SKM-1 treated with dmso at 0.1 percent for 144 hours (cell line): ENCODE results near the gene TMEM128.
A peak's percentile ranks its signal among the peaks of the same experiment; 100 is the strongest.
"Not testable (repeated sequence)": the region's sequence is repeated elsewhere in the genome, so short reads cannot be mapped to it uniquely, and the experiment has no call there.

Experiments used
- DNase-seq: peaks from one replicate; lab custom pipeline; 2025; ENCODE audit not compliant: unreplicated experiment; lab: John Stamatoyannopoulos, UW

The TMEM128 gene

DNA sequence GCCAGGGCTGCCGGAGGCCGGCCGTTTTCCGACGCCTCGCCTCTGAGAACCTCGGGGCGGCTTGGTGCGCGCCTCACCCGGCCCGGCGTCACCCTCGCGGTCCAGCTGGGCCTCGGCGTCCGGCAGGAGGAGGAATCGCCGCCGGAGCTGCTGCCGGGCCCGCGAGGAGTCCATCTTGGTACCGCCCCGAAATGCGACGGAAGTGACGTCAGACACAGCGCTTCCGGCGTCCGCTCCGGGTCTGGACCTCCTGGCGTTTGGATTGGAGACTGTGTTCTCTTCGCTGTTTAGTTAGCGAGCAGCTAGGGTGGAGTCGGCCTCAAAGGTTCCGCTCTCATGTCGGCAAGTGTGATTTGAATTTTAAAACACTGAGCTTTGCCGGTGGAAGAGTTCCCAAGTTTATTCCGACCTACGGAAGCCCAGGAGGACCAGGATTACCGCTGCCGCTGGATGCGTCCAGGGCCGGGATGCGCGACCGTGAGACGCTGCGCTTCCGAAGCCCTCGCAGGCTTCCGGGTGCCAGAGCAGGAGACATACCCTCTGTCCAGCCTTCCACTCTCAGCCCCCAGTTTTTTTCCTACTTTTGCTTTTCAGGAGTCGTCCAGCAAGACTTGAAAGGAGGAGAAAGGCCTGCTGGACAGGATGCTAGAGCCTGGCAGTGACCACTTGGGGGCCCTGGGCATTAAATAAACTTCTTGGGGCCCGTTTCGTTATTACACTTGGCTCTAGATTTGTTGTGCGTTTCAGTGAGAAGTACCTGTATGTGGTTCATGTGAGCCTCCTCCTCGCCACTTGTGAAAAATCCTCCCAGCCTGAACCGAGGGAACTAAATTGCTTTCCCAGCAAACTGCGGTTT, at the start of gene TMEM128:
TSS of gene TMEM128 (minus strand) at position 195 of the 856 bp plus-strand sequence. CDS start at position 174, 21 bp downstream.
- peak; percentile 89 for DNase-seq

DNA sequence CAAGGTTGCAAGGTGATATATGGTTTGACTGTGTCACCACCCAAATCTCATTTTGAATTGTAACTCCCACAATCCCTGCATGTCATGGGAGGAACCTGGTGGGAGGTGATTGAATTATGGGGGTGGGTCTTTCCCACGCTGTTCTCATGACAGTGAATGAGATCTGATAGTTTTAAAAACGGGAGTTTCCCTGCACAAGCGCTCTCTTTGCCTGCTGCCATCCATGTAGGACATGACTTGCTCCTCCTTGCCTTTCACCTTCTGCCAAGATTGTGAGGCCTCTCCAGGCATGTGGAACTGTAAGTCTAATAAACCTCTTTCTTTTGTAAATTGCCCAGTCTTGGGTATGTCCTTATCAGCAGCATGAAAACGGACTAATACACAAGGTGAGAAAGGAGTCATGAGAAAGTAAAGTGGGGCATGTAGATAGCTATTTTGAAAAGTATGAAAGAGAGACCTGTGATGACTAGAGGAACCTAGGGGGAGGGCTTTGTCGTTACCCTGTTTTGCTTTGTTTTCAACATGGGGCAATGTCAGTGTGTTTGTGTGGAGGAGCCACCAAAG, 48.3 kb upstream of the TMEM128 start:
- DNase-seq: no peak

DNA sequence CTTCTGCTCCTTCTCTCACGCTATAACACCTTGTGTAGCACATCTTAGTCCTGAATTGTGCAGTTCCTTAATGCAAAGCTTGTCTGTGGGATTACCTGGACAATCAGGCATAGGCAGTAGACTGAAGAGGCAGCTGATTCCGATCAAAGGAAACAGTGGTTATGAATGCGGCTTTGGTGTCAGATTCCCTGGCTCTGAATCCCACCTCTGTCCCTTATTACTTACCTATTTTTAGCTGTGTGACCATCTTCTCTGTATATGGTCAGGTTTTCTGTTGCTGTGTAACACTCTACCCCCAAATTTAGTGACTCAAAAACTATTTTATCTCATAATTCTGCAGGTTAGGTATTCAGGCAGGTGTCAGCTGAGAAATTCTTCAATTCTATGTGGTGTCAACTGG, 45.3 kb upstream of the TMEM128 start:
- no peak for DNase-seq

- peak; percentile 91 for DNase-seq
These were observed 42.2 kb upstream of the TMEM128 start, which contains the start of the genes LYAR and ZBTB49 for GRCh38 chr4:4289941-4290850. TSS of gene LYAR (minus strand) at chr4:4290154. CDS start at chr4:4283742, 6,412 bp downstream. TSS of gene ZBTB49 (plus strand) at chr4:4290251. CDS start at chr4:4299946, 9,695 bp downstream.

DNA sequence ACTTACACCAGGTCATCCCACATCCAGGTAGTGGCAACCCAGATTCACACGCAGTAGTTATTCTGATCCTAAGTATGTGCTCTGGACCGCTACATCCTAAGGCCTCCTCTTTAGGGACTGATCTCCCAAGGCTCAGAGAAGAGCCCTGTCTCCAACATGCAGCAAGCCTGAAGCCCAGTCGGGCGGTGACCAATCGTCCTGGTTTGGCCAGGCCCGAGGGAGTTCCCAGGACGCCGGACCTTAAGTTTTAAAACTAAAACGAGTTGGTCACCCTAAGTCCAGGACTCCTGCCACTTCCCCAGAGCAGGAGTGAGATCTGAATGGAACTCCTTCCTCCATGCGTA, 41.5 kb upstream of the TMEM128 start:
- no peak for DNase-seq

DNA sequence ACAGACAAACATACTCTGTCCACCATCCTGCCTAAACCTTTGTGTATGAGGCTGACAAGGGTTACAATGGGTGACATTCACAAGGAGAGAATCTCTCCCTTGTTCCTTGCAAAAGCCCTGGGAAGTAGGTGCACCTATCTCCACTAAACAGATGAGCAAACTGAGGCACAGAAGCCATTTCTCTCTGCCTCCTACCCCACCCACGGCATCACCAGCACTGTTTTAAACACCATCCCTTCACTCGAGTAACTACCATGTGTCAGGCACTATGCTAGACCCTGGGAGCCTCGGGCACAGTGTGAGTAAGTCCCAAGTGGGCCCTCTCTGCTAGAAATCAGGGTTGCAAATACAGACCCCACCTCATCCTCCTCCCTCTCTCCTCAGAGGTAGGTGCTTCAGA, 41.0 kb upstream of the TMEM128 start:
- DNase-seq: no peak

- DNase-seq: no peak
These were observed 40.1 kb upstream of the TMEM128 start for GRCh38 chr4:4288098-4288497.

DNA sequence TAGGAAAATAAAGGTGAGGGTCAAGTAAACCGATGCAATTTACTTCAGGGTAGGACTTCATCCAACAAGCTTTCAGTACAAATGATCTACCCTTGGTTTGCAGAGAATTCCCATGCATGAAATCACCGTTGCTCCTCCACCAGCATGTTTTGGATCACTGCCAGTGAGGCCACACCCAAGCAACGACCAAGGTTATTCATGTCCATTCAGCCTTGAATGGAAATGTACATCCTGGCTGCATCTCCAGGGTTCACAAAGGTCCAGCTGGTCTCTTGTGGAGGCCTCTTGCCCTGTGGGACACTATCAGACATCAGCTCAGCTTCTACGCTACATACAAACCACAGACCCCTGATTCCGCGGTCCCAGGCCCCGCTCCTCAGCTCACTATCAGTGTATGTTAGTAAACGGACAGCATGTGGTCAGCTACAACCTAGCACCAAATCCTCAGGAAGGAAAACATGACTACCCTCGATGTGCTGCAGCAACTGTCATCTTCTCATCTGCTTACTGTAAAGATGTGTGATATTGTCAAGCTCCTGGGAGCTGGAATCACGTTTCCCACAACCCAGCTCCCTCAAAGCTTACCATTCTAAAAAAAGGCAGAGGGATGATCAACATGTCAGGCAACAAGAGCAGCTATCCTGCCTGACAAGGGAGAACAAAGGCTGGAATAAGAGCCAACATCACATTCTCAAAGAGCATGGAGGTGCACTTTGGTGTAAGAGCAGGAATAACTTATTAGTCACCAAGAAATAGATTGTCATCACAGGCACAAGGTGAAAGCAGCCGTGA, 37.0 kb upstream of the TMEM128 start:
- DNase-seq: no peak

DNA sequence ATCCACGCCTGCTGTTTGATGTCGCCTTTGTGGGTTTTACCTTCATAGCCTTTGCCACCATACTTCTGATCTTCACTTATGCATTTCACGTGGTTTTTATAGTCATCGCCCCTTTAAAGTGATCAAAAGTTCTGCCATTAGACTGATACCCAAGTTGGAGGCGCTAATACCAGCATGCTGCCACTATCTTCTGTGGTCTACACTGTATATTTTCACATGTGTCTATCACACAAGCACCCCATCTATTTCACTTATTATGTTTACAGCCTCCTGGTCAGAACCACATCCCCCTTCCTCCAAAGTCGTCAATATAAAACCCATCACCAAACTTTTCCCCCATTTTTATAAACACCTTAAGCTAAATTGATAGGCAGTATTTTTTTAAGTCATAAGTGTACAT, 33.8 kb upstream of the TMEM128 start:
- no peak for DNase-seq

DNA sequence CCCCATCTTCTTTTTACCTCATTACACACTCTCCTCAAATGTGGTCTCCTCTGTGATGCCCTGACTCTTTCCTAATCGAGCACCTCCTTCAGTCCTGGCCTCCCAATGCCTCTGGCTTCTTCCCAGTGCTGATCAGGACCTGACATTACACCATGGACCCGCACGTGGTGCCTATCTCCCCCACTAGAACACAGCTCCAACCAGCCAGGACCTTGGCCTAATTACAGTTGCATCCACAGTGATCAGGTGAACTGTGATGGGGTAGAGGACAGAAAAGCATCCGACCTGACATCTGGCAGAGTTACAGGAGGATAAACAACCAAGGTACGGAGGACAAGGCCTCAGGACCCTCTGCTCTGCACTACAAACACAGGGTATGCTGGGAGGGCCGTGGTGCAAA, 29.5 kb upstream of the TMEM128 start:
- DNase-seq: no peak

- DNase-seq: no peak
These were observed 26.2 kb upstream of the TMEM128 start for GRCh38 chr4:4274226-4274625.

DNA sequence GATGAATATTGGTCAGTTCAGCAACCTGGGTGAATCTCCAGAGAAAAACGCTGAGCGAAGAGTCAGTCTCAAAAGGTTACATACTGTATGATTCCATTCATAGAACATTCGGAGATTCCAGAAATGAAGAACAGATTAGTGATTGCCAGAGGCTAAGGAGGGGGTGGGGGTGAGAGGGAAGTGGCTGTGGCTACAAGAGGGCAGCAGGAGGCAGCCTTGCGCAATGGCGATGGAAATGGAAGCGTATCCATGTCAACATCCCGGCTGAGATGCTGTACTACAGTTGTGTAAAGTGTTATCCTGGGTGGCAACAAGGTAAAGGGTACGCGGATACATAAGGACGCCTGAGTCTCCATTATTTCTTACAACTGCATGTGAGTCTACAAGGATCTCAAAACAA, 23.9 kb upstream of the TMEM128 start:
- DNase-seq: no peak

- no peak for DNase-seq
These were observed 22.5 kb upstream of the TMEM128 start for GRCh38 chr4:4270529-4270928.

GRCh38 chr4:4269856-4270255, 21.8 kb upstream of the TMEM128 start:
- no peak for DNase-seq

DNA sequence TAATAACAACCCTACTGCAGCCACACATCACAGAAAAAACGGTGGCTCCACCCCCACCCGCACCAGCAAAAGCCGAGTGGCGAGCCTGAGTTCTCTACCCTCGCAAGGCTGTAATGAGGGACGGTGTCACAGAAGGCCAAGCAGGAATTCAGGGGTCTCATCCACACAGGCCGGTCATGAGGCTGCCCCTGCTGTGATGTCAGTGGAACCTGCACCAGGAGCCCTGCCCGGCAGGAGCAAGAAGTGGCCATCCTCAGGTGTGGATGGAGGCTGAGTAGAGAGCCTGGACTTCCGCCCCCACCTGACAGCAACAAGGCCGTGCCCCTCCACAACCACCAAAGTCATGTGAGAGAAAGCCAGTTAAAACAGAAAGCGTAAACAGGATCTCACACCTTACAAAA, 21.3 kb upstream of the TMEM128 start:
- DNase-seq: no peak

- DNase-seq: peak; percentile 56
These were observed 20.8 kb upstream of the TMEM128 start for GRCh38 chr4:4268776-4269175.

DNA sequence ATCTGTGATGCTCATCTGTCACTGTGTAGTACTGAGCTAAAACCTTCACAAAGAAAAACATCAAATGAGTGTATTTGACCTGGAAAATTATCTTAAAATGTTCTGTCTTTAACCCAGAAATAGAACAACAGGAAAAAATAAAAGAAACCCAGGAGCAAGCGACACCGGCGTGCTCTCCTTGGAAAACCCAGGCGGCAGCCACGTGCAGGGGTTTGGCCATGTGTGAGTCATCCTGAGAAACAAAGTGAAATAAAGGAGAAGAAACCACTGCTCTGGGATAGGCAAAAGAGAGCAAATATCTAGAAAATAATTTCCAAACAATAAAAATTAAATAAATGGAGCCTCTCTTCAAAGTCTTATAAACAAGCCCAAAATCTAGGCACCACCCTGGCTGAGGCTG, 20.0 kb upstream of the TMEM128 start:
- DNase-seq: no peak

DNA sequence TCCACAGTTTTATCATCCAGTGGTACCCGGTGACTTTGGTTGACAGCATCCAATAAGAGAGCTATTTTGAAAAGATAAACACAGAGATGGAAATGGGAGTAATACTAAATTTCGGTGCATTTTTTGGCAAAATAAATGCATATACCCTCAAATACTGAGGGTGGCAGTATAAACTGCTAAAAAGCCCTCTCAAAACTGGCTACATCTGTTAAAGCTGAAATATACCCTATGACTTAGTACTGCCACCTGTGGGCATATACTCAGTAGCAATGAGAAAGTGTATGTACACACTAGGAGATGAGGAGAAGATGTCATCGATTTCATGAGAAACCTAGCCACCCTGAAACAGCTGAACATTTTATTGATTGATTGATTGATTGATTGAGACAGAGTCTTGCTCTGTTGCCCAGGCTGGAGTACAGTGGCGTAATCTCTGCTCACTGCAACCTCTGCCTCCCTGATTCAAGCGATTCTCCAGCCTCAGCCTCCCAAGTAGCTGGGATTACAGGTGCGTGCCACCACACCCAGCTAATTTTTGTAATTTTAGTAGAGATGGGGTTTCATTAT, 12.2 kb upstream of the TMEM128 start:
- peak; percentile 74 for DNase-seq

DNA sequence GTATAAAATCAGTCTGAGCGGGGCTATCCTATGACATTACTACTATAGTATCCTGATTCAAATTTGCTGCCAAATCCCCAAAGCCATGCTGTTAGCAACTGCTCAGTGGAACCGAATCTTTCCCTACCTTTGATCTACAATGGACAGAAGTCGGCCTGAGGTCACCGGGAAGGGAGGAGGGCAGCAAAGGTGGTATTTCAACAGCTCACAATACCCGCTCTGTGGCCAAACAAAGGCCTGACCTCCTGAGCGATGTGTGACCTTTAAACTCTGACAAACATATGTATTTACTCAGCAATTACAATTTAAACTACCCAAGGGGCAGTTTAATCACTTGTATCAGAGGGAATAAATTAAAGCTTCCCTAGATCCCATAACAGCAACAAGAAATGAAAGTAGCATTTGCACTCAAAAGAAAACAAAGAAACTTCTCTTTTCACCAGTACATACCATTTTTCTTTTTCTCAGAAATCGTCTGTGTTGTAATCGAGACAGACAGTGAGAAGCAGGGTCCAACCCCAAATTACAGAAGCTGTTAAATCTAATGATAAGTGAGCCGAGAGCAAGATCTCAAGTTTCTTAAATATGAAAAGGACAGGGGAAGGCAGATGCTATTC, 11.6 kb upstream of the TMEM128 start:
- no peak for DNase-seq

- not testable (repeated sequence) for DNase-seq
These were observed 9.7 kb upstream of the TMEM128 start for GRCh38 chr4:4257705-4258104.
